GM18505 (cell line): ENCODE measurements around the gene TYK2.
"Not testable (repeated sequence)": the region's sequence is repeated elsewhere in the genome, so short reads cannot be mapped to it uniquely, and the experiment has no call there.

Experiments used
- ATAC-seq: cut with Tn5 transposase; IDR thresholded peaks from one replicate; pipeline ENCODE4 v1.9.1; 2021; ENCODE audit not compliant: unreplicated experiment
- POLR2A ChIP-seq: IDR thresholded peaks from 4 replicates; pipeline ENCODE4 v1.6.1; 2011; ENCODE audit warnings: borderline replicate concordance; ENCODE audit not compliant: insufficient read depth, insufficient read length; ENCODE audit errors: extremely low read depth

Gene TYK2

GRCh38 chr19:10399878-10400277, 19.5 kb upstream of the TYK2 start:
- no peak for ATAC-seq
- TF ChIP-seq POLR2A: no peak

- not testable (repeated sequence) for ATAC-seq
Measured at GRCh38 chr19:10399340-10399739, 19.0 kb upstream of the TYK2 start.

GRCh38 chr19:10398819-10399218, 18.4 kb upstream of the TYK2 start:
- no peak for ATAC-seq

DNA sequence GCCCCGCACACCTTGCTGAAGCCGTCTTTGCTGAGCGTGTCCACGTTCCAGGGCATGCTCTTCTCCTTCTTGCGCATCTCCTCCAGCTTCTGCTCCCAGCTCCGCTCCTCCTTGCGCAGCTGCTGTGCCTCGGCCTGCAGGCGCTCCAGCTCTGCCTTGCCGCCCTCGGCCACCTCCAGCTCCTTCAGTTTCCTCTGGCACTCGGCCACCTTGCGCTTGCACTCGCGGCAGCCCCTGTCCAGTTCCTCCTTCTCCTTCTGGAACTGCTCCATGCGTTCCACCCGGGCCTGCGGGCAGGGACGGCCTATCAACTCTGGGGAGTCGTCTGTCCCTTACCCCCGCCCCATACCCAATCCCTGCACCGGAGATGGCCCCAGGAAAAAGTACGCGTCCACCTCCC, 15.5 kb upstream of the TYK2 start:
- TF ChIP-seq POLR2A: no peak

More at GRCh38 chr19:10398819-10399218, 18.4 kb upstream of the TYK2 start:
- TF ChIP-seq POLR2A: no peak

GRCh38 chr19:10395436-10395835, 15.1 kb upstream of the TYK2 start:
- no peak for TF ChIP-seq POLR2A
- ATAC-seq: no peak

More for the DNA sequence above, 15.5 kb upstream of the TYK2 start:
- no peak for ATAC-seq

- ATAC-seq: no peak
- no peak for TF ChIP-seq POLR2A
Measured at GRCh38 chr19:10395003-10395402, 14.6 kb upstream of the TYK2 start.

- no peak for TF ChIP-seq POLR2A
- no peak for ATAC-seq
Measured at GRCh38 chr19:10393137-10393536, 12.8 kb upstream of the TYK2 start.

DNA sequence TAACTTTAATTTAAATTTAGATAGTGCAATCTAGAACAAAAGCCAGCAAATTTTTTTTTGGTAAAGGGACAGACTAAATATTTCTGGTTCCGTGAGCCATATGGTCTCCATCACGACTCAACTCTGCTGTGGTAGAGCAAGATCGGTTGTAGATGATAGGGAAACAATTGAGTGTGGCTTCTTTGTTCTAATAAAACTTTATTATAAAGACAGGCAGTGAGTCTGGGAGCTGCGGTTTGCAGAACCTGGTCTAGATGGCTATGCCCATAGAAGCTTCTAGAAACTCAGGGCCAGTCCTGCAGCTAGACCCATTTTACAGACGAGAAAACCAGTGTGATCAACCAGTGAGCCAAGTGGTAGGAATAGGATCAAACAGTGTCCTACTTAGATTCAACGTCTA, 11.7 kb upstream of the TYK2 start:
- TF ChIP-seq POLR2A: no peak
- no peak for ATAC-seq

DNA sequence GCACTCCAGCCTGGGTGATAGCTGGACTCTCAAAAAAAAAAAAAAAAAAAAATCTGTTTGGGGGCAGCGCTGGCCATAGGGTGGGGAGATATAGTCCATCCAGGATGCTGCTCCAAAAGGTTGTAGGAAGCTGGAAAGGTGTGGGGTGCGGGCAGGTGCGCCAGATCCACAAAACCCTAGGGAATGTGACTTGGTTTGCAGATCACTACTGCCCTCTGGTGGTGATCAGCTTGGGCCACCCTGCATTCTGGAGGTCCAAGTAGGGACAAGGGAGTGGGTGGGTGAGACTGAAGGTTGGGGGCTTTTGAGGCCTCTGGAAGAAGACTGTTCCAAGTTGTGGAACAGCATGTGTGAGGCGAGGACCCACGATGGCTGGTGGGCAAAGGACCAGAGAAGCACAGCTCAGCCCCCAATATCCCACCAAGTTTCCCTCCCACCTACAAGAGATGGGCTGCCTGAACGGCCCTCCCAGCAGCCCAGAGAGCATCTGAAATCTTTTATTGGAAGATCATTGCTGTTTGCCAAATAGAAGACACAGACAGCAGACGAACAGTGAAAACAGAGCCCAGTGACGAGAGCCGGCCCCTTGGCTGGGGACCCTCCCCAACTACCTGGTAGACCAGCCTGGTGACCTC, 10.4 kb upstream of the TYK2 start:
- no peak for ATAC-seq
- no peak for TF ChIP-seq POLR2A

DNA sequence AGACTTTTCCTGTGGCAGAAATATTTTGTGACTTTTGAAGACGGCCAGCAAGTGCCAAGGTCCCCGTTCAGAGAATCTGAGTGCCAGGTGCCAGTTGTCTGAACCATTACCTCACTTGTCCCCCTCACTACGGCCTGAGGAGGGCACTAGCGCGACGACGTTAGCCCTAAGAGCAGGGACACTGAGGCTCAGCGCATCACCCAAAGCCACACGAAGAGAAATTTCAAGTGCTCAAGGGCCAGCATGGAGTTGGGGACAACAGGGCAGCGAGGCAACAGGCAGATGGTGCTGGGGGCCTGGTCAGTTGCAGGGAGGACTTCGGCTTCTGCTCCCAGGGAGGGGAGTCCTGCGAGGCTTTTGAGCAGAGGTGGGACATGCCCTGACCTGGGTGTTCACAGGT, 9.5 kb upstream of the TYK2 start:
- no peak for TF ChIP-seq POLR2A
- ATAC-seq: no peak

DNA sequence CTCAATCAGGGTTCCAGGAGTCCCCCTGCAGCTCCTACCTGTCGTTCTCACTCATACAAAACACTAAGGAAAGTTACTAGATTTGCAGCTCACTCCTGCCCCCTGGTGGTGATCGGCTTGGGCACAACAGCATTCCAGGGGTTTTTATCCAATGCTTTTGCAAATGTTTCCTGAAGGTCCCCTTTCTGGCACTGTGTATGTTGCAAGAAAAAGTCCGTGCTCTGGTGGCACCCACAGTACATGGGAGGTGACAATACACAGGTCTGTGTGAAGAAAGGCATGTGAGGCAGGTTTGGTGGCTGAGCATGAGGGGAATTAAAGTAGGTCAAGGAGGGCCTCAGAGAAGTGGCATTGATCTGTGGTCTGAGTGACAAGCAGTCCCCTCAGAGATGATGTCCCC, 8.6 kb upstream of the TYK2 start:
- no peak for ATAC-seq
- no peak for TF ChIP-seq POLR2A

DNA sequence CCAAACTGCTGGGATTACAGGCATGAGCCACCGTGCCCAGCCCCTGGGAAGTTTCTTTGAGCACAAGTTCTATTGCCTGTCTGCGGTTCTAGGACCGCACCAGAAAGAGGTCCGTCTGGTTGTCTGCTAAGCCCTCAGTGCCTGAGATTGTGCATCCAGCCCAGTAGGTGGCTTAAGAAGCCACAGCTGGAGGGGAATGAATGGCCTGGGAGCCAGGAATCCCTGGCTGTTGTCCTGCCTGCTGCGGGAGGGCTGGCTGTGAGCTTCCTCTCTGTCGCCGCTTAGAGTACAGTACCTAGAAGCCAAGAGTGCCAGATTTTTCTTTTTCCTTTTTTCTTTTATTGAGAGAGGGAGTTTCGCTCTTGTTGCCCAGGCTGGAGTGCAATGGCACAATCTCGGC, 4.2 kb upstream of the TYK2 start:
- no peak for TF ChIP-seq POLR2A
- ATAC-seq: no peak

DNA sequence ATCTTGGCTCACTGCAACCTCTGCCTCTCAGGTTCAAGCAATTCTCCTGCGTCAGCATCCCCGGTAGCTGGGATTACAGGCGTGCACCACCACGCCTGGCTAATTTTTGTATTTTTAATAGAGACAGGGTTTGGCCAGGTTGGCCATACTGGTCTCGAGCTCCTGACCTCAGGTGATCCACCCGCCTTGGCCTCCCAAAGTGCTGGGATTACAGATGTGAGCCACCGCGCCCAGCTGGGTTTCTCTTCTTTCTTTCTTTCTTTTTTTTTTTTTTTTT, 2.8 kb upstream of the TYK2 start:
- ATAC-seq: not testable (repeated sequence)

GRCh38 chr19:10379880-10380312, 476 bp downstream of the TYK2 start:
- TF ChIP-seq POLR2A: no peak
- no peak for ATAC-seq

DNA sequence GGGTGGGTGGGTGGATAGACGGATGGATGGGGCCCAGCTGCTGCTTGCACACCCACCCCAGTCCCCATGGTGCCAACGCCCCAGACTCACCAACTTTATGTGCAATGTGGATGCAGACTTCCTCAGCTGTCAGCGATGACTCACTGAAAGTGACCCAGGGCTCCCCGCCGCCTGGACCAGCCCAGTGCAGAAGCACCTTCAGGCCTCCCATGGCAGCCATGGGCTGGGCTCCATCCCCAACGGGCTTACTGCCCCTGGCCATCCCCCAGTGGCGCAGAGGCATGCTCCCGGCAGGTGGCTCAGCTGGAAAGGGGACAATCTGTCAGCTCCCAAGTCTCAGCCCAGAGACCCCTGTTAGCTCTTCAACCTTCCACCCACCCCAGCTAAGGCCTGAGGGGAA, 2.2 kb downstream of the TYK2 start:
- no peak for ATAC-seq

GRCh38 chr19:10377140-10377640, 3.2 kb downstream of the TYK2 start:
- not testable (repeated sequence) for ATAC-seq

More for the DNA sequence above, 2.2 kb downstream of the TYK2 start:
- TF ChIP-seq POLR2A: no peak

- no peak for TF ChIP-seq POLR2A
Measured at GRCh38 chr19:10374931-10375330, 5.4 kb downstream of the TYK2 start.

More at GRCh38 chr19:10374931-10375330, 5.4 kb downstream of the TYK2 start:
- no peak for ATAC-seq
